Osteoblast (primary cell): ENCODE results near the gene SPINK8. TPM values are rescaled to one million over a fixed set of nuclear protein-coding genes. Genes with fewer than 3 reads are reported as not detected.

Source experiments
- DNase-seq: peaks from one replicate; pipeline ENCODE4 v3.0.0; 2011; ENCODE audit warnings: low spot score, mixed read lengths; ENCODE audit not compliant: insufficient read length; ENCODE audit errors: missing footprints
- H2AFZ ChIP-seq: 2 replicates; pipeline ENCODE4 v1.6.0; 2011; ENCODE audit warnings: mild to moderate bottlenecking, low read length
- H3K27ac ChIP-seq: 2 replicates; pipeline ENCODE4 v1.5.1; 2011; ENCODE audit warnings: mild to moderate bottlenecking, low read depth, low read length, moderate library complexity
- H3K27me3 ChIP-seq: 2 replicates; pipeline ENCODE4 v1.6.0; 2012; ENCODE audit warnings: mild to moderate bottlenecking, control low read depth, inconsistent platforms, low read length, moderate library complexity; ENCODE audit not compliant: insufficient read depth
- H3K36me3 ChIP-seq: 2 replicates; pipeline ENCODE4 v1.5.1; 2011; ENCODE audit warnings: mild to moderate bottlenecking, low read length, control low read depth, moderate library complexity; ENCODE audit not compliant: insufficient read depth
- H3K4me1 ChIP-seq: 2 replicates; pipeline ENCODE4 v1.5.1; 2011; ENCODE audit warnings: mild to moderate bottlenecking, low read length, control low read depth, moderate library complexity; ENCODE audit not compliant: insufficient read depth
- H3K4me2 ChIP-seq: 2 replicates; pipeline ENCODE4 v1.6.0; 2011; ENCODE audit warnings: mild to moderate bottlenecking, low read length; ENCODE audit not compliant: insufficient read depth
- H3K4me3 ChIP-seq: fragments of 200-600 bp; sonication (generic); 3 replicates; pipeline ENCODE4 v1.5.1; 2012; ENCODE audit warnings: mild to moderate bottlenecking, low read length, inconsistent platforms; ENCODE audit not compliant: insufficient read depth
- H3K79me2 ChIP-seq: 2 replicates; pipeline ENCODE4 v1.6.0; 2012; ENCODE audit warnings: mild to moderate bottlenecking, low read length, control low read depth, inconsistent platforms; ENCODE audit not compliant: insufficient read depth
- H3K9me3 ChIP-seq: 2 replicates; pipeline ENCODE4 v1.5.1; 2011; ENCODE audit warnings: low read depth, low read length, control low read depth
- H4K20me1 ChIP-seq: 2 replicates; pipeline ENCODE4 v1.6.0; 2012; ENCODE audit warnings: mild to moderate bottlenecking, low read length, control low read depth; ENCODE audit not compliant: insufficient read depth
- CTCF ChIP-seq: IDR thresholded peaks from 2 replicates; pipeline ENCODE4 v1.5.1; 2011; ENCODE audit warnings: mild to moderate bottlenecking, low read depth, low read length, moderate library complexity; ENCODE audit errors: extremely low read depth
- total RNA-seq: library from RNA; depleted of rRNA; stranded (reverse); fragments of >200 nt; gene quantifications from 2 replicates; pipeline ENCODE4 v1.2.3, GENCODE V29; 2012

SPINK8 gene
- total RNA-seq, 1 donor = not detected

GRCh38 chr3:48320996-48321395 lies 12.5 kb downstream of the SPINK8 start:
- H3K4me2 ChIP-seq = no peak overlapping the region

GRCh38 chr3:48318713-48319468 lies 14.6 kb downstream of the SPINK8 start:
- Histone ChIP-seq H3K4me1 (no peaks in the 10 kb centered on the region), H3K79me2 (no peaks in the 10 kb centered on the region), H3K9me3 (peaks cover 9% of the 10 kb centered on the region), H3K4me2 (no peak overlapping the region), H3K4me3 (no peak overlapping the region), H3K36me3 (no peaks in the 10 kb centered on the region), H3K27ac (no peak overlapping the region), H3K27me3 (peaks cover 5% of the 10 kb centered on the region), H4K20me1 (no peaks in the 10 kb centered on the region), H2AFZ (no peak overlapping the region)
- no peak for DNase-seq
- no peak for TF ChIP-seq CTCF

More at GRCh38 chr3:48320996-48321395, 12.5 kb downstream of the SPINK8 start:
- Histone ChIP-seq H3K27me3 (peaks cover 8% of the 10 kb centered on the region), H3K4me1 (no peaks in the 10 kb centered on the region), H3K36me3 (no peaks in the 10 kb centered on the region), H3K79me2 (no peaks in the 10 kb centered on the region), H3K9me3 (no peaks in the 10 kb centered on the region), H3K27ac (no peak overlapping the region), H2AFZ (no peak overlapping the region), H3K4me3 (no peak overlapping the region), H4K20me1 (no peaks in the 10 kb centered on the region)
- TF ChIP-seq CTCF = no peak
- no peak for DNase-seq

- no peak for TF ChIP-seq CTCF
- Histone ChIP-seq H3K27me3 (no peaks in the 10 kb centered on the region), H3K4me3 (no peak overlapping the region), H4K20me1 (no peaks in the 10 kb centered on the region), H3K4me2 (no peak overlapping the region), H3K4me1 (no peaks in the 10 kb centered on the region), H2AFZ (no peak overlapping the region), H3K27ac (no peak overlapping the region), H3K36me3 (no peaks in the 10 kb centered on the region), H3K9me3 (peaks cover 9% of the 10 kb centered on the region), H3K79me2 (no peaks in the 10 kb centered on the region)
- DNase-seq = no peak
These were observed 18.9 kb downstream of the SPINK8 start for GRCh38 chr3:48314542-48314941.

GRCh38 chr3:48306860-48307530 lies 26.5 kb downstream of the SPINK8 start:
- Histone ChIP-seq H4K20me1 (no peaks in the 10 kb centered on the region), H3K36me3 (no peaks in the 10 kb centered on the region), H3K27me3 (peaks cover 10% of the 10 kb centered on the region), H3K4me2 (no peak overlapping the region), H3K27ac (no peak overlapping the region), H3K4me1 (peaks cover under 1% of the 10 kb centered on the region), H3K4me3 (no peak overlapping the region), H3K9me3 (no peaks in the 10 kb centered on the region), H2AFZ (no peak overlapping the region), H3K79me2 (no peaks in the 10 kb centered on the region)
- DNase-seq = no peak
- TF ChIP-seq CTCF = no peak
